Stimulated activated CD8-positive, alpha-beta memory T cell treated with anti-CD3 and anti-CD28 coated beads, Interleukin-15, amount 100 ng/mL, for 1 hour (primary cell): ENCODE data around the gene ARHGDIA.

Experiments
- DNase-seq: peaks from one replicate; pipeline ENCODE4 v3.0.0-alpha.2; 2020; ENCODE audit warnings: low read depth

ARHGDIA gene

GRCh38 chr17:81822996-81823819, 47.9 kb downstream of the ARHGDIA start:
- no peak for DNase-seq

- DNase-seq: no peak
These were observed 48.9 kb downstream of the ARHGDIA start for GRCh38 chr17:81822312-81822637.

DNA sequence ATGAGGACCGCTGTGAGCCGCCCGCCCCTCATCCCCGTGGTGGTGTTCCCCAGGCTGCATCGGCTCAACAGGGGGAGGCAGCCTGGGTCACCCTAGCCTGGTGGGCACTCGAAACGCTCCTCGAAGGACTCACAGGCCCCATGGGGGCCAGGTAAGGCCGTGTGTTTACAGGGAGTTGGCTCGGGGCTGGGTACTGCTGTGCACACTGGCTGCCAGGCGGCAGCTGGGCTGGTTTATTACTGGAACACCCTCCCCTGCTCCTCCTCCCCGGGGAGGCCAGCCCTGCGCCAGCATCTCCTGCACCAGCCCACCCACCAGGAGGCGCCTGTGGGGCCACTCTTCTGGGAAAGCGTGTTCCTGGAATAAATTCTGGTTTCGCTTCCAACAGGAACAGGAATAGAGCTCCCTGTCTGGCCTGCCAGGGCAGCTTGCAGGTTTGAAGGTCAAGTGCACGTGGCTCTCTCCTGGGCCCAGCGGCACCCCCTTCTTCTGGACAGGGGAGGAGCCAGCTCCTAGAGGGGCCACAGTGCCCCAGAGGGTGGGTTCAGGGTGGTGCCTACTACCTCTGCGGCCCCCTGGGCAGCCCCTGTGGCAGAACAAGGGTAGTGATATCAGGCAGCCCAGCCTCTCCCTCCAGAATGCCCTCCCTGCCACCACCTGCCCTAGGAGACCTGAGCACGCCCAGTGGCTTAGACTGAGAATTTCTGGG, 49.4 kb downstream of the ARHGDIA start:
- DNase-seq: no peak

- no peak for DNase-seq
These were observed 50.0 kb downstream of the ARHGDIA start for GRCh38 chr17:81821147-81821546.

DNA sequence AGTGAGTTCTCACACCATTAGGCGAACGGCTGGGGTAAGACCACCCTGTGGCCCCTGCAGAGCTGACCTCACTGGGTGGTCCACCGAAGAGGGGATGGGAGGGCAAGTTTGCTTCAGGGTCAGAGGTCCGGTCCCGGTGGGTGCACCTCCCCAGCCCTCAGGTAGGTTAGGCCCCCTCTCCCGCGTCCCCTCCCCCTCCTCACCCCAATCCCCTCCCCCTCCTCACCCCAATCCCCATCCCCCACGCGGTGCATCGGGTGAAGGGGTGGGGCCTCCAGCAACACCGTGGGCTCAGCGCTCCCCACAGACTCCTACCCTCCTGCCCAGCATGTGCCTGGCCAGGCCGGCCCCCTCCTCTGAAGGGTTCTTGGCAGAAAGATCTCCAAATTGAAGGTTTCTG, 51.4 kb downstream of the ARHGDIA start:
- no peak for DNase-seq

DNA sequence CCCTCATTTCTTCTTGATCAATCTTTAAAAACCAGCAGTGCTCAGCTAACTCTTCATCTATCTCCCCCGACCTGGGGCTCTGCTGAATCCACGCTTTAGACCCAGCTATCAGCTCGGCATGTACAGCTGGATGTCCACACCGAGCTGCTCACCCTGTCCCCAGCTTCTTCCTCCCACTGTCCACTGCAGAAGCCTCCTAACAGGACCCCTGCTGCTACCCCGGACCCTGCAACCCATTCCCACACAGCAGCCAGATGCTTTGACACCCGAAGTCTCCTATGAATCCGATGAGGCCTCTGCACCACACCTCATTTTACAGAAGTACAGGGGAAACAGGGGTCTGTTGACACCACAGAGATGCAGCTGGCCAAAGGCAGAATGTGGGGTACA, 53.4 kb downstream of the ARHGDIA start:
- no peak for DNase-seq
